K562 (cell line): ENCODE measurements around the gene CCDC106. TPM values are rescaled to one million over a fixed set of nuclear protein-coding genes. Genes with fewer than 3 reads are reported as not detected.
A peak's percentile ranks its signal among the peaks of the same experiment; 100 is the strongest.

Experiments
- ARID2 ChIP-seq: fragments of 450-650 bp; IDR thresholded peaks from 2 replicates; pipeline ENCODE4 v1.6.1; 2017; ENCODE audit warnings: antibody characterized with exemption, mild to moderate bottlenecking
- CEBPB ChIP-seq: fragments of 450-650 bp; IDR thresholded peaks from 2 replicates; pipeline ENCODE4 v1.6.1; 2016; ENCODE audit warnings: missing genetic modification characterization, missing compliant biosample characterization
- ESRRA ChIP-seq: fragments of 450-650 bp; IDR thresholded peaks from 2 replicates; pipeline ENCODE4 v1.6.1; 2014; ENCODE audit warnings: low read depth, mild to moderate bottlenecking, moderate library complexity, borderline replicate concordance
- ESRRB ChIP-seq: fragments of 250-450 bp; sonication (Bioruptor Pico); IDR thresholded peaks from 2 replicates; pipeline ENCODE4 v1.5.0; 2020; ENCODE audit warnings: mild to moderate bottlenecking, moderate library complexity, borderline replicate concordance
- HMG20A ChIP-seq: fragments of 450-650 bp; formaldehyde crosslinking; conservative IDR thresholded peaks from 2 replicates; pipeline ENCODE4 v1.4.0; 2020; ENCODE audit warnings: mild to moderate bottlenecking, mixed read lengths
- KLF6 ChIP-seq: fragments of 250-450 bp; sonication (Bioruptor Pico); IDR thresholded peaks from 2 replicates; pipeline ENCODE4 v1.4.0; 2020; ENCODE audit warnings: mild to moderate bottlenecking, moderate library complexity, borderline replicate concordance
- MECOM ChIP-seq: fragments of 250-450 bp; sonication (Bioruptor Pico); IDR thresholded peaks from 2 replicates; pipeline ENCODE4 v1.8.0; 2022; ENCODE audit warnings: inconsistent platforms
- NKRF ChIP-seq: fragments of 450-650 bp; IDR thresholded peaks from 2 replicates; pipeline ENCODE4 v1.6.1; 2016; ENCODE audit warnings: borderline replicate concordance
- SIN3B ChIP-seq: fragments of 450-650 bp; IDR thresholded peaks from 2 replicates; pipeline ENCODE4 v1.6.1; 2017; ENCODE audit warnings: low read depth, mild to moderate bottlenecking, moderate library complexity
- SIRT6 ChIP-seq: IDR thresholded peaks from one replicate; pipeline ENCODE4 v1.6.1; 2012; ENCODE audit warnings: low read depth, mild to moderate bottlenecking, control low read depth, inconsistent platforms, low read length, moderate library complexity
- SMAD1 ChIP-seq: fragments of 150-350 bp; IDR thresholded peaks from 2 replicates; pipeline ENCODE4 v1.6.1; 2014; ENCODE audit warnings: low read length, low read depth; ENCODE audit not compliant: partially characterized antibody
- TAL1 ChIP-seq: fragments of 450-650 bp; IDR thresholded peaks from 2 replicates; pipeline ENCODE4 v1.6.1; 2016; ENCODE audit warnings: mild to moderate bottlenecking
- TEAD2 ChIP-seq: fragments of 450-650 bp; IDR thresholded peaks from 2 replicates; pipeline ENCODE4 v1.6.1; 2016; ENCODE audit warnings: missing genetic modification characterization, control low read depth, missing compliant biosample characterization
- TFAM ChIP-seq: fragments of 250-450 bp; sonication (Bioruptor Pico); conservative IDR thresholded peaks from 2 replicates; pipeline ENCODE4 v1.5.0; 2021; ENCODE audit warnings: mild to moderate bottlenecking, moderate library complexity
- ZNF311 ChIP-seq: fragments of 250-450 bp; sonication (Bioruptor Pico); IDR thresholded peaks from 2 replicates; pipeline ENCODE4 v1.4.0; 2020; ENCODE audit warnings: mild to moderate bottlenecking, moderate library complexity
- ZNF696 ChIP-seq: fragments of 250-450 bp; sonication (Bioruptor Pico); conservative IDR thresholded peaks from 2 replicates; pipeline ENCODE4 v1.4.0; 2020; ENCODE audit warnings: mild to moderate bottlenecking, moderate library complexity
- polyA plus RNA-seq, 8 experiments: library from polyadenylated mRNA; depleted of rRNA in 4 of 8; stranded (reverse) in 5 of 8; unstranded in 3 of 8; fragments of >200 nt; fragmentation: Nextera tagmentation in 2 of 8; fragmentation: Illumina TruSeq in 1 of 8; extraction: Ambion mirVana in 2 of 8; extraction: Trizol in 1 of 8; gene quantifications; 2 replicates each; pipeline versions ENCODE4 v1.2.1 to v1.2.3, GENCODE V29; 2011 to 2014; ENCODE audit warnings: inconsistent platforms in 1 of 8, missing spikeins in 1 of 8
- total RNA-seq, 7 experiments: library from RNA; depleted of rRNA in 6 of 7; stranded (reverse); fragments of >200 nt in 6 of 7; fragmentation: Illumina TruSeq in 2 of 7; extraction: Trizol in 2 of 7; gene quantifications; 2 replicates each; pipeline versions ENCODE4 v1.2.1 to v1.2.3, GENCODE V29; 2011 to 2021; ENCODE audit warnings: low replicate concordance in 1 of 7
- TF ChIP-seq, protein P1 (sequence below): fragments of 450-650 bp; IDR thresholded peaks from one replicate; pipeline ENCODE4 v1.6.1; 2018; ENCODE audit warnings: mild to moderate bottlenecking, moderate library complexity; ENCODE audit not compliant: partially characterized antibody
- TF ChIP-seq, protein P2 (sequence below), 2 experiments: fragments of 150-350 bp in 1 of 2; IDR thresholded peaks; 2 replicates each; pipeline ENCODE4 v1.6.1; 2012 to 2016; ENCODE audit warnings: low read depth in 2 of 2, low read length in 2 of 2, mild to moderate bottlenecking in 1 of 2, moderate library complexity in 1 of 2

CCDC106 gene
- total and polyA plus RNA-seq, 9 of the 15 experiments (the other 6 are each of a cell fraction or from before 2014, with no cell fraction given) = 0.10 to 27.5 (median 15.0) TPM; not detected in 1

- TF ChIP-seq, protein P1, sequence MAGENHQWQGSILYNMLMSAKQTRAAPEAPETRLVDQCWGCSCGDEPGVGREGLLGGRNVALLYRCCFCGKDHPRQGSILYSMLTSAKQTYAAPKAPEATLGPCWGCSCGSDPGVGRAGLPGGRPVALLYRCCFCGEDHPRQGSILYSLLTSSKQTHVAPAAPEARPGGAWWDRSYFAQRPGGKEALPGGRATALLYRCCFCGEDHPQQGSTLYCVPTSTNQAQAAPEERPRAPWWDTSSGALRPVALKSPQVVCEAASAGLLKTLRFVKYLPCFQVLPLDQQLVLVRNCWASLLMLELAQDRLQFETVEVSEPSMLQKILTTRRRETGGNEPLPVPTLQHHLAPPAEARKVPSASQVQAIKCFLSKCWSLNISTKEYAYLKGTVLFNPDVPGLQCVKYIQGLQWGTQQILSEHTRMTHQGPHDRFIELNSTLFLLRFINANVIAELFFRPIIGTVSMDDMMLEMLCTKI = no peak
- TF ChIP-seq ESRRB (CRISPR knock-in tag) (no peak), ZNF311 (CRISPR knock-in tag) (no peak), ESRRA (no peak), SIN3B (no peak; the same call in 1 of the 2 replicates), KLF6 (CRISPR knock-in tag) (no peak), MECOM (CRISPR knock-in tag) (no peak), HMG20A (CRISPR knock-in tag) (no peak), NKRF (no peak), TEAD2 (tag) (no peak), ARID2 (no peak), TAL1 (no peak), CEBPB (tag) (no peak), SIRT6 (no peak), ZNF696 (CRISPR knock-in tag) (no peak), TFAM (CRISPR knock-in tag) (no peak), SMAD1 (peak; percentile 13)
- TF ChIP-seq, protein P2, sequence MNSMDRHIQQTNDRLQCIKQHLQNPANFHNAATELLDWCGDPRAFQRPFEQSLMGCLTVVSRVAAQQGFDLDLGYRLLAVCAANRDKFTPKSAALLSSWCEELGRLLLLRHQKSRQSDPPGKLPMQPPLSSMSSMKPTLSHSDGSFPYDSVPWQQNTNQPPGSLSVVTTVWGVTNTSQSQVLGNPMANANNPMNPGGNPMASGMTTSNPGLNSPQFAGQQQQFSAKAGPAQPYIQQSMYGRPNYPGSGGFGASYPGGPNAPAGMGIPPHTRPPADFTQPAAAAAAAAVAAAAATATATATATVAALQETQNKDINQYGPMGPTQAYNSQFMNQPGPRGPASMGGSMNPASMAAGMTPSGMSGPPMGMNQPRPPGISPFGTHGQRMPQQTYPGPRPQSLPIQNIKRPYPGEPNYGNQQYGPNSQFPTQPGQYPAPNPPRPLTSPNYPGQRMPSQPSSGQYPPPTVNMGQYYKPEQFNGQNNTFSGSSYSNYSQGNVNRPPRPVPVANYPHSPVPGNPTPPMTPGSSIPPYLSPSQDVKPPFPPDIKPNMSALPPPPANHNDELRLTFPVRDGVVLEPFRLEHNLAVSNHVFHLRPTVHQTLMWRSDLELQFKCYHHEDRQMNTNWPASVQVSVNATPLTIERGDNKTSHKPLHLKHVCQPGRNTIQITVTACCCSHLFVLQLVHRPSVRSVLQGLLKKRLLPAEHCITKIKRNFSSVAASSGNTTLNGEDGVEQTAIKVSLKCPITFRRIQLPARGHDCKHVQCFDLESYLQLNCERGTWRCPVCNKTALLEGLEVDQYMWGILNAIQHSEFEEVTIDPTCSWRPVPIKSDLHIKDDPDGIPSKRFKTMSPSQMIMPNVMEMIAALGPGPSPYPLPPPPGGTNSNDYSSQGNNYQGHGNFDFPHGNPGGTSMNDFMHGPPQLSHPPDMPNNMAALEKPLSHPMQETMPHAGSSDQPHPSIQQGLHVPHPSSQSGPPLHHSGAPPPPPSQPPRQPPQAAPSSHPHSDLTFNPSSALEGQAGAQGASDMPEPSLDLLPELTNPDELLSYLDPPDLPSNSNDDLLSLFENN (IDR thresholded peaks at IDR 0.05; ENCODE audit: low read depth in 2 of 2, low read length in 2 of 2) = no peak
Observed at GRCh38 chr19:55654868-55655647, 7.0 kb downstream of the CCDC106 start, which contains the start of gene U2AF2 (continued).
